ENCODE data around the gene SLC44A4.
"Not testable (repeated sequence)": the region's sequence is repeated elsewhere in the genome, so short reads cannot be mapped to it uniquely, and the experiment has no call there.

SLC44A4 gene

GRCh38 chr6:31871046-31871659 lies 7.6 kb downstream of the SLC44A4 start:
- Histone ChIP-seq H3K4me2 (ENCODE audit: low read length) (no peak overlapping the region), H3K27ac (ENCODE audit: low read length) (no peak overlapping the region), H3K79me2 (ENCODE audit: low read length) (no peaks in the 10 kb centered on the region), H3K9ac (ENCODE audit: low read length) (no peak overlapping the region), H4K20me1 (ENCODE audit: insufficient read depth, low read length) (no peaks in the 10 kb centered on the region), H3K4me1 (ENCODE audit: low read length) (no peaks in the 10 kb centered on the region), H3K9me3 (ENCODE audit: insufficient read depth, low read length) (no peaks in the 10 kb centered on the region), H3K4me3 (ENCODE audit: low read length) (no peak overlapping the region), H2AFZ (ENCODE audit: low read depth, low read length) (no peak overlapping the region), H3K27me3 (ENCODE audit: low read depth, low read length) (no peaks in the 10 kb centered on the region), H3K36me3 (replicated peaks; ENCODE audit: low read depth, low read length) (no peaks in the 10 kb centered on the region)
- TF ChIP-seq EZH2phosphoT487 (IDR thresholded peaks at IDR 0.05; ENCODE audit: low read depth), result no peak
- TF ChIP-seq CTCF (IDR thresholded peaks at IDR 0.05; ENCODE audit: low read depth, low read length), result no peak

GRCh38 chr6:31870385-31870921 lies 8.3 kb downstream of the SLC44A4 start:
- H2AFZ ChIP-seq (ENCODE audit: low read depth, low read length), result no peak overlapping the region
- no peaks in the 10 kb centered on the region for H4K20me1 ChIP-seq (ENCODE audit: insufficient read depth, low read length)
- no peak overlapping the region for H3K4me3 ChIP-seq (ENCODE audit: low read length)
- H3K79me2 ChIP-seq (ENCODE audit: low read length), result no peaks in the 10 kb centered on the region
- H3K4me1 ChIP-seq (ENCODE audit: low read length), result no peaks in the 10 kb centered on the region
- H3K9me3 ChIP-seq (ENCODE audit: insufficient read depth, low read length), result no peaks in the 10 kb centered on the region
- H3K27ac ChIP-seq (ENCODE audit: low read length), result no peak overlapping the region
- no peaks in the 10 kb centered on the region for H3K27me3 ChIP-seq (ENCODE audit: low read depth, low read length)
- no peaks in the 10 kb centered on the region for H3K36me3 ChIP-seq (replicated peaks; ENCODE audit: low read depth, low read length)
- no peak for TF ChIP-seq EZH2phosphoT487 (IDR thresholded peaks at IDR 0.05; ENCODE audit: low read depth)
- peak; percentile 5; the same call in 1 of the 2 replicates for TF ChIP-seq CTCF (IDR thresholded peaks at IDR 0.05; ENCODE audit: low read depth, low read length)
- H3K4me2 ChIP-seq (ENCODE audit: low read length), result no peak overlapping the region
- H3K9ac ChIP-seq (ENCODE audit: low read length), result no peak overlapping the region

- H4K20me1 ChIP-seq (ENCODE audit: insufficient read depth, low read length), result no peaks in the 10 kb centered on the region
- H3K79me2 ChIP-seq (ENCODE audit: low read length), result no peaks in the 10 kb centered on the region
- H3K4me2 ChIP-seq (ENCODE audit: low read length), result no peak overlapping the region
- no peaks in the 10 kb centered on the region for H3K4me1 ChIP-seq (ENCODE audit: low read length)
- no peaks in the 10 kb centered on the region for H3K27me3 ChIP-seq (ENCODE audit: low read depth, low read length)
- H2AFZ ChIP-seq (ENCODE audit: low read depth, low read length), result no peak overlapping the region
- H3K36me3 ChIP-seq (replicated peaks; ENCODE audit: low read depth, low read length), result no peaks in the 10 kb centered on the region
- TF ChIP-seq CTCF (IDR thresholded peaks at IDR 0.05; ENCODE audit: low read depth, low read length), result no peak
- no peak overlapping the region for H3K4me3 ChIP-seq (ENCODE audit: low read length)
- H3K9me3 ChIP-seq (ENCODE audit: insufficient read depth, low read length), result no peaks in the 10 kb centered on the region
- H3K9ac ChIP-seq (ENCODE audit: low read length), result no peak overlapping the region
- H3K27ac ChIP-seq (ENCODE audit: low read length), result no peak overlapping the region
Measured at GRCh38 chr6:31869343-31869742, 9.5 kb downstream of the SLC44A4 start.

DNA sequence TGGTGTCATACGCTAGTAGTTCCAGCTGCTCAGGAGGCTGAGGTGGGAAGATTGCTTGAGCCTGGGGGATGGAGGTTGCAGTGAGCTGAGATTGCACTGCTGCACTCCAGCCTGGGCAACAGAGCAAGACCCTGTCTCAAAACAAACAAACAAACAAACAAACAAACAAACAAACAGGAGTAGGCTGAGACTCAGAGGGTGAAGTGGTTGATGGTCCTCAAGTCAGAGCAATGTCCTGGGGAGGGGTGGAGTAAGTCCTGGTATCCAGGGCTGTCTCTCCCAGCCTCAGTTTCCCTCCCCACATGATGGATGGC lies 10.2 kb downstream of the SLC44A4 start:
- not testable (repeated sequence) for H3K4me2 ChIP-seq (ENCODE audit: low read length); H3K36me3 ChIP-seq (replicated peaks; ENCODE audit: low read depth, low read length); H3K9ac ChIP-seq (ENCODE audit: low read length); H3K27ac ChIP-seq (ENCODE audit: low read length); H3K4me1 ChIP-seq (ENCODE audit: low read length); H3K79me2 ChIP-seq (ENCODE audit: low read length); H3K9me3 ChIP-seq (ENCODE audit: insufficient read depth, low read length); H2AFZ ChIP-seq (ENCODE audit: low read depth, low read length); H3K4me3 ChIP-seq (ENCODE audit: low read length); H4K20me1 ChIP-seq (ENCODE audit: insufficient read depth, low read length); H3K27me3 ChIP-seq (ENCODE audit: low read depth, low read length)

Data from OCI-LY3 (cell line).